ENCODE measurements around the gene TAOK3.
"Not testable (repeated sequence)": the region's sequence is repeated elsewhere in the genome, so short reads cannot be mapped to it uniquely, and the experiment has no call there.

TAOK3 gene

DNA sequence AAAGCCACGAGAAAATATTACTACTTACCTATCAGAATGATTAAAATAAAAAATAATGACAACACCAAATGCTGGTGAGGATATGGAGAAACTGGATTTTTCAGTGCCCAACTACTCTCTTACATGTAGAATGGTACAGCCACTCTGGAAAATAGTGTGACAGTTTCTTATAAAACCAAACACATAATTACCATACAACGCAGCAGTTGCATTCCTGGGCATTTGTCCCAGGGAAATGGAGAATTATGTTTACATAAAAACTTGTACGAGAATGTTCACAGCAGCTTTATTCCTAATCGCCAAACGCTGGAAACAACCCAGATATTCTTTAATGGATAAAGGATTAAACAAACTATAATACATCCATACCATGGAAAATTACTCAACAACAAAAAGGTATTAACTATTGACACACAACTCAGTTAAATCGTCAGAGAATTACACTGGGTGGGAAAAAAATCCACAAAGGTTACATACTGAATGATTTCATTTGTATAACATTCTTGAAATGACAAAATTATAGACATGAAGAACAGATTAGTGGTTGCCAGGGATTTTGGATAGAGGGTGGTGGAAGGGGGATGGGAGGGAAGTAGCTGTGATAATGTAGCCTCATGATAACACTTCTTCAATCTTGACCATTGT lies 35.4 kb downstream of the TAOK3 start:
- DNase-seq (ENCODE audit: low read depth), result no peak

DNA sequence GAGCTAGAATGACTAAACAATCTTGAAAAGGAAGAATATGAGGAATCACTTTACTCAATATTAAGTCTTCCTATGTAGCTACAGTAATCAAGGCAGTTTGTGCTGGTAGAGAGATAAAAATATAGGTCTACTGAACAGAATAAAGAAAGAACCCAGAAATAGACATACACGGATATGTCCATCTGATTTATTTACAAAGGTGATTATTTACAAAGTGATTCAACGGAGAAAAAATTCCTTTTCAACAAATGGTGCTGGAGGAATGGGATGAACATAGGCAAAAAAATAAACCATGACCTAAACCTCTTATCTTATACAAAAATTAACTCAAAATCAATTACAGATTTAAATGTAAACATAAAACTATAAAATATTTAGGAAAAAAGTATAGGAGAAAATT lies 36.6 kb downstream of the TAOK3 start:
- no peak for DNase-seq (ENCODE audit: low read depth)

DNA sequence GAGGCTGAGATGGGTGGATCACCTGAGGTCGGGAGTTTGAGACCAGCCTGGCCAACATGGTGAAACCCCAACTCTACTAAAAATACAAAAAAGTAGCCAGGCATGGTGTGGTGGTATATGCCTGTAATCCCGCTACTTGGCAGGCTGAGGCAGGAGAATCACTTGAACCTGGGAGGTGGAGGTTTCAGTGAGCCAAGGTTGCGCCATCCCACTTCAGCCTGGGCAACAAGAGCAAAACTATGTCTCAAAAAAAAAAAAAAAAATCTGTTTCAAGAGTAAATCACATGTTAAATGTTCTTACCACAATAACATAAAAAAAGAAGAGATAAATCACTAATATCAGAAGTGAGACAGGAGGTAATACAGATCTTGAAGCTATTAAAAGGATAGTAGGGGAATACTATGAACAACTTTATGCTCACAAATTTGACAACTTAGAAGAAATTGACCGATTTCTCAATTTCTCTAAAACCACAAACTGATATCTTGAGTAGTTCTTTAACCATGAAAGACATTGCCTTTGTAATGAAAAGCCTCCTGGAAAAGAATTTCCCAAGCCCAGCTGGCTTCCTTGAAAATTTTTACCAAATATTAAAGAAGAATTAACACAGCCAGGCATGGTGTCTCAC lies 37.7 kb downstream of the TAOK3 start:
- no peak for DNase-seq (ENCODE audit: low read depth)

DNA sequence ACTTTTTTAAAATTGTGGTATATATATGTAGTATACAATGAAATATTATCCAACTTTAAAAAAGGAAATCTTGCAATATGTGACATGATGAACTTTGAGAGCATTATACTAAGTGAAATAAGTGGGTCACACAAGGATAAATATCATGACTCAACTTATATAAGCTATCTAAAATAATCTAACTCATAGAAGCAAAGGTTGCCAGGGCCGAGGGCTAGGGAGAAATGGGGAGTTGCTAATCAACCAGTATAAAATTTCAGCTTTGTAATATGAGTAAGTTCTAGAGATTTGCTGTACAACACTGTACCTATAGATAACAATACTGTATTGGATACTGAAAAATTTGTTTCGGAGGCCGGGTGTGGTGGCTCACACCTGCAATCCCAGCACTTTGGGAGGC lies 38.5 kb downstream of the TAOK3 start:
- no peak for DNase-seq (ENCODE audit: low read depth)

DNA sequence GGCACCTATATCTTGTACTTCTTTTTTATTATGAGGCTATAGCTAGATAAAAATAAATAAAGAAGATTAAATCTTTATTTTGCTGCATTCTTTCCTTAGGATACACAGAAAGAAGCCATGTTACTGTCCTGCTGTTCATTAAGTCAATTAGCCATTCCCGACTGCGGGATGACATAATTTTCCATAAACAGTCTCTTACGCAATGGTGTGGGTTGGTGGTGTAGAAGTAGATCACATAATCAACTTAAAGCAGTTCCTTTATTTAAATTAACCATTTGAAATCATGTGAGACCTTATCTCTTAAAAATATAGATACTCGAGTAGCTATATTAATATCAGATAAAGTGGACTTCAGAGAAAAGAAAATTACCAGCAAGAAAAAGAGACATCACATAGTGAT lies 40.2 kb downstream of the TAOK3 start:
- no peak for DNase-seq (ENCODE audit: low read depth)

DNA sequence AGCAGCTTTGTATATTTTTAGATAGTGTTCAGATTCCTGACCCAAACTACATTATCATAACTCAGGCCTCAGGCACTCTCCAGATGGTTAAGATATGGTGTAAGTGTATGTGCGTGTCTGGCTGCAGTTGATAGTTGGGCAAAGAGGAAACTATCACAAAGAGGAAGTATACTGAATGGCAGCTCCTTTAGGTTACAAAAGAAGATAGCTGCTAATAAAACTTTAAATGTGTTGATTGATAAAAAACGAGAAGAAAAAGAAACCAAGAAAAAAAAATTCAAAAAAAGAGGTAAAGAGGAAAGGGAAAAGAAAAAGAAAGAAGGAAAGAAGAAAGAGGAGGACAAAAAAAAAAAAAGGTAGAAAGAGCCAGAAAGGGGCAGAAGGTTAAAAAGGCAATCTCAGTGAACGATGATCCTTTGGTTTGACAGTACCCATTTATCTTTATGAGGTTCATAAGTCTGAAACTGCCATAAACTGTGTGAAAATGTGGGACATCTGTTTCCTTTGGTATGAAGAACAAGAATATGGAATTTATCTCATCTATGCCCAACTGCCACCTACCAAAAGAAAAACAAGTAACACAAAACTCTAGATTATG lies 42.2 kb downstream of the TAOK3 start:
- DNase-seq (ENCODE audit: low read depth), result no peak

DNA sequence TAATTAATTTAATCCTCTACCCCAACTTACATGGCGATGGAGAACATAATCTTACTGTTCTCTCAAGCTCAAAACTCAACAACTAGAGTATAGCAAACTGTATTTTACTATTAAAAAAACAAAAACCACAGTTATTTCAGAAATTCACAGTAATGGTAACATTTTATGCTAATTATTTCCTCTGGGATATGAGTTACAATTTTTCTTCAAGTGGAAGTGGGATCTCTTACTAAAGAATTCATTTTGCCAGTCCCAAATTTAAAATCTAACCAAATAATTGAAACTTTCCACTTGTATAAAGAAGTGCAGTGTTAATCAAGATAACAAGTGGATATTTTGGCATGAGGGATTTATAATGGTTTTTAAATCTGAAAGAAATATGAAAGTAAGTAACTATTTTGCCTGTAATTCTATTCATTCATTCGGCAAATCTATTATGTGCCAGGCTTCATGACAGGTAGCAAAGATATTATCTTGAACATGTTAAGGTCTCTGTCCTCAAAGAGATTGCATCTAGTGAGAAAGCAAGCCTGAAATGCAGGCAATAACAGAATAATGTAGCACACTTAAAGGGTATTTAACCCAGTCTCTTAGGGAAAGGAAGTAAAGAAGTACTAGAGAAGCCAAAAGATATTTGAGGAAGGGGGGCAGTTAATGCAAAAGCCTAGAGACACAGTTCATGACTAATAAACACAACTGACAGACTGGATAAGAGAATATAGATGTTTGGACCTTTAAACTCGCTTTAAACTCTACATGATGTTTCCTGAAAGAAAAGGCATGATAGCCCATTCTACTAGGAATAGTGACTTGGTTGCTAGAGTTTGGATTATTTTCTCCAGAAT lies 44.0 kb downstream of the TAOK3 start:
- no peak for DNase-seq (ENCODE audit: low read depth)

DNA sequence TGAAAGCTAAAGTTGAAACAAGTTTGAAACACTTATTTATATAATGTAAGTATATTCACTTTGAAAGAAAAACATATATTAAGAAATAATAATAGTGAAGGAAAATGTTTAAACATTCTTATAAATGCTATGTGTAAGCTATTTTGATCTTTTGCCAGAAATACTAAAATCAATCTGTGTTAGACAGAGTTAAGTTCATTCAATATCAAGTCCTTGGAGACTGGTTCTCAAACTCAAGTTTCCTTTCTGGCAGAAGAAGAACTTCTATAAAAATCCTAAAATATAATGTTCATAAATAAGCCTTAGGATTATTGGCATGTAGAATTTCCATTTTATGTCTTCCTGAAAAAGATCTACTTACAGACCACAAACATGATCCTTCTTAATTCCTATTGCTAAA lies 45.3 kb downstream of the TAOK3 start:
- no peak for DNase-seq (ENCODE audit: low read depth)

DNA sequence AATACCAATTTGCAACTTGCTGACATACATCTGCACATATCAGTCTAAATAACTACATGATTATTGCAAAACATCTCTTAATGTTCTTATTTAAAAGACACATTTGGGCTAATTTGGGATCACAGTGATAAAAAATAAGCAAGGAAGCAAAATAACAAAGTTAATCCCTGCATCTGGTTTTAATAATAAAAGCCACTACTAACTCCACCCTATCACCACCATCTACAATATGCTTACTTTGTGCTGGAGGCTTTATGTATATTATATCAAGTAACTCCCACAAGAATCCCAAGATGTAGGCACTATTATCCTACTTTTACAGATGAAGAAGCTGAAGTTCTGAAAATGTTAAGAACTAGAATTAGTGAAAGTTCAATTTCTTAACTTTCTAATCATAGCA lies 45.7 kb downstream of the TAOK3 start:
- DNase-seq (ENCODE audit: low read depth), result no peak

DNA sequence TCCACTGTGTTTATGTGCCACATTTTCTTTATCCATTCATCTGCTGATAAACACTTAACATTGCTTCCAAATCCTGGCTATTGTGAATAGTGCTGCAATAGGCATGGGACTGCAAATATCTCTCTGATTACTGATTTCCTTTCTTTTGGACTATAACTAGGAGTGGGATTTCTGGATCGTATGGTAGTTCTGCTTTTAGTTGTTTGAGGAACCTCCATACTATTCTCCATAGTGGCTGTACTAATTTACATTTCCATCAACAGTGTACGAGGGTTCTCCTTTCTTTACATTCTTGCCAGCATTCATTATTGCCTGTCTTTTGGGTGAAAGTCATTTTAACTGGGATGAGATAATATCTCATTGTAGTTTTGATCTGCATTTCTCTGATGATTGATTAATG lies 47.6 kb downstream of the TAOK3 start:
- no peak for DNase-seq (ENCODE audit: low read depth)

DNA sequence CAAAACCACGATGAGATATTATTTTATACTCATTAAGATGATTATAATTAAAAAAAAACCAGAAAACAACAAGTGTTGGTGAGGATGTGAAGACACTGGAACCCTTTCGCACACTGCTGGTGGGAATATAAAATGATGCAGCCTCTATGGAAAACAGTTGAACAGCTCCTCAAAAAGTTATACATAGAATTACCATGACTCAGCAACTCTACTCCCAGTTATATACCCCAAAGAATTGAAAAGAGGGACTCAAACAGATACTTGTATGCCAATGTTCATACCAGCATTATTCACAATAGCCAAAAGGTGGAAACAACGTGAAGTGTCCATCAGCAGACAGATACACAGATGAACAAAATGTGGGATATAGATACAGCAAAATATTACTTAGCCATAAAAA lies 53.1 kb downstream of the TAOK3 start:
- DNase-seq (ENCODE audit: low read depth), result no peak

DNA sequence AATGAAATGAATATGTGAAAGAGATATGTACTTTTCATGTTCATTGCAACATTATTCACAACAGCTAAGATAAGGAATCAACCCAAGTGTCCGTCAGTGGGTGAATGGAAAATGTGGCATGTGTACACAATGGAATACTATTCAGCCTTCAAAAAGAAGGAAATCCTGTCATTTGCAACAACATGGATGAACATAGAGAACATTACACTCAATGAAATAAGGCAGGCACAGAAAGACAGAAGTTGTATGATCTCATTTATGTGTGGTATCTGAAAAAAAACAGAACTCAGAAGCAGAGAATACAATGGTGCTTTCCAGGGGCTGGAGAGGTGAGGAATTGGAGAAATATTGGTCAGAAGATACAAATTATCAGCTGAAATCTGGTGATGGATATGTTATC lies 54.0 kb downstream of the TAOK3 start:
- DNase-seq (ENCODE audit: low read depth), result no peak

DNA sequence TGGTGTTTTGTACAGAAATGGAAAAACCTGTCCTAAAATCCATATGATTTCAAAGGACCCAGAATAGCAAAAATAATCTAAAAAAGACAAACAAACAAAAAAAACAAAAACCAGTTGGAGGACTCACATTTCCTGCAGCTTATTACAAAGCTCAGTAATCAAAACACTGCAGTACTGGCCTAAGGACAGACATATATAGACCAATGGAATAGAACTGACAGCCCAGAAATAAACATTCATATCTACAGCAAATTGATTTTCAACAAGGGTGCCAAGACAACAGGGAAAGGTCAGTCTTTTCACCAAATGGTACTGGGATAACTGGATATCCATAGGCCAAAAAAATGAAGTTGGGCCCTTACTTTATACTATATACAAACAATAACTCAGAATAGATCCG lies 55.0 kb downstream of the TAOK3 start:
- no peak for DNase-seq (ENCODE audit: low read depth)

DNA sequence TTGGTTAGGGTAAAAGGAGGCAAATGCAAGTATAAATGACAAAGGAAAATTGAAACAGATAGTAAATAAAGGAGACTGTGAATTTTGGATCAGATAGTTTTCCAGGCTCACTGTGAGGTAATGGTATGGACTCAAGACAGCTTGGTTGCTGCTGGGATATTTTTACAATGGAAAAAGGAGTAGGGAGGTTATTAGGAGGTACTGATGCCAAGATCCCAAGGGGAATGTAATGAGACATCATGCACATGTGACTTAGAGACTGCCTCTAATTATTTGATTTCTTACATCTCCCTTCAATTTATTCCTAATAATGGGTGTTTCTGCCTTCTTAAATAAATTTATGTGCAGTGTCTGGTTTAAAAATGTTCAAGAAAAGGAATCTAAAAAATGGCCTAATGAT lies 56.9 kb downstream of the TAOK3 start:
- no peak for DNase-seq (ENCODE audit: low read depth)

DNA sequence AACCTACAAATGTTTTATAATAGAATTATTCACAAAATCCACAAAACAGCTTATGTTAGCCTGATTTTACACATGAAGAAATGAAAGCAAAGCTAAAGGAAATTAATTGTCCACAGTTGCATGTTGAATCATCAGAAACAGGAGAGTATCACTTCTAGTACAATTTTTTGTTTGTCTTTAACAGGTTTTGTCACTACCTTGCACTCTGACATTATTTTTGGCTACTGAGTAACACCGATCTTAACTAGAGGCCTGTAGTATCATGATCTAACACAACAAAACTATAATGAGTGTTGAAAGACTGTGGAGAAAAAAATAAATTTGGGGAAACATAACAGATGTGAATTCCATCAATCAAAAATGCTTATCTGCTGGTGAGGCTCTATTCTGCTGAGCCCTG lies 60.1 kb downstream of the TAOK3 start:
- no peak for DNase-seq (ENCODE audit: low read depth)

DNA sequence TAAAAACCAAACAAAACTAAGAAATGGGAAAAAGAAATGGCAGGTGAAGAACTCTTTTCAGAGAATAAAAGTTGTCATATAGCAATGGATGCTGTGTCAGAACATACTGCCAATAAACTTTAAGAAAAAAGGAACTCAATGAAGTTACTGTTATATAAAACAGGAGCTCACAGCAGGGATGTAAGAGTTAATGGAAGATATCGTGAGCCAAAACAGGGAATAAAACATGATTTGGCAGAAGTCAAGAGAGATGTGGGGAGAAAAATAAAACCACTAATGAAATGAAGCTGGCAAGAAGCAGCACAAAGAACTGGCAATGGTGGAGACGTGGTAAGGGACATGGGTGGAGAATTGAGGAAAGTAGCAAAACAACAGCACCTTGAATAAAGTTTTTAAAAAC lies 61.0 kb downstream of the TAOK3 start:
- DNase-seq (ENCODE audit: low read depth), result no peak

DNA sequence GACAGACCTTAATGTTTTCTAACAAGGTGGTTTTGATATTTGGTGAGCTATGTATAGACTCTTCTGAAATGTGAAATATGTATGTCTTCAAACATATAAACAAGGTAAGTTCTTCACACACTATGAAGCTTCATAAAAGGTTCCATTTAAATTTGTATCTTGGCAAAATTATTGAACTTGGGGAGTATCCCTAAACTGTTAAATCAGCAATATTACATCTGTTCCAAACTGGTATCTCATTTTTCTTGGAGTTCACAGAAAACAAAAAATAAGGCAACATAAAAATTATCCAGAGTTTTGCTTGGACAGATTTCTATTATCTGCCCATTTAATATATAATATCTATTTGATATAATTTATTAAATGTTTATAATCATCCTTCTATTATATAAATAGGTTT lies 62.4 kb downstream of the TAOK3 start:
- no peak for DNase-seq (ENCODE audit: low read depth)

DNA sequence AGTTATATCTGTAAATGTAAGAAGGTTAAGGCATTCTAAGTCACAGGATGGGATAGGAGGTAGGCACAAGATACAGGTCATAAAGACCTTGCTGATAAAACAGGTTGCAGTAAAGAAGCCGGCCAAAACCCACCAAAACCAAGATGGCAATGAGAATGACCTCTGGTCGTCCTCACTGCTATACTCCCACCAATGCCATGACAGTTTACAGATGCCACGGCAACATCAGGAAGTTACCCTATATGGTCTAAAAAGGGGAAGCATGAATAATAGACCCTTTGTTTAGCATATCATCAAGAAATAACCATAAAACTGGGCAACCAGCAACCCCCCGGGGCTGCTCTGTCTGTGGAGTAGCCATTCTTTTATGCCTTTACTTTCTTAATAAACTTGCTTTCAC lies 64.7 kb downstream of the TAOK3 start:
- DNase-seq (ENCODE audit: low read depth), result not testable (repeated sequence)

DNA sequence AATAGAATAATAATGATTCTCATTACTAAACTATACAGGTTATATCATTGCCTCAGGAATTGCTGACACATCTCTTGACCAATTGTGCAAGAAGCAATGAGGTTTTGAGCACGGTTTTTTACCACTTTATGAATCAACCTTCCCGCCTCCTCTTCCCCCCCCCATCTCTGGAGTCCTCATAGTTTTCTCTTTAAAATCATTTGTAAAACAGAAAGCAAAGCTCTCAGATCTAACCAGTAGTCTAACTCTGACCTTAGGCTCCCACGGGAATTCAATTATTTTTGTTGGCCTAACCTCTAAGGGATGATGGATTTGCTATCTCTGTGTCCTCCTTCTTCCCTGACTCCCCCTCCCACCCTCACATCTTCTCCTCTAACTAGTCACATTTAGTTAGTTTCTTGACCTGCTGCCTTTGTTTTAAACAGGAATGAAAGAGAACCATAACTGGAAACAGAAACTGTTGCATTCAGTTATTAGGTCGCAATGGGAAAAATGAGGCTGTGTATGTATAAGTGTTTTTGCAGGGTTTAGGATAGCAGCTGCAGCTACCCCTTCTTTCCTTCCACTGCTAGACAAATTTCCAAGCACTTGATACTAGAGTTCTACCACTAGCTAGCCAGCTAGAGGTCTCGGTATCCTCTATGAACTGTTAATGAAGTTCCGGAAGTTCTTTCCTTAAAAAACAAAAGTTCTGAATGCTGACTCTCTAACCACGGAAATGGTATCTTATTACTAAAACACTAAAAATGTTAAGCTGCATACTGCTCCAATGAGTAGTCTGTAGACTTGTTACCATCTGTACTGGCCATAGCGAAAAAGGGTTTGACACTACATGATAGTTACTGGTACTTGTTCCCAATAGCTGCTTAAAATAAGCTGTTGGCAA lies 65.4 kb downstream of the TAOK3 start:
- DNase-seq (ENCODE audit: low read depth), result peak; percentile 25

DNA sequence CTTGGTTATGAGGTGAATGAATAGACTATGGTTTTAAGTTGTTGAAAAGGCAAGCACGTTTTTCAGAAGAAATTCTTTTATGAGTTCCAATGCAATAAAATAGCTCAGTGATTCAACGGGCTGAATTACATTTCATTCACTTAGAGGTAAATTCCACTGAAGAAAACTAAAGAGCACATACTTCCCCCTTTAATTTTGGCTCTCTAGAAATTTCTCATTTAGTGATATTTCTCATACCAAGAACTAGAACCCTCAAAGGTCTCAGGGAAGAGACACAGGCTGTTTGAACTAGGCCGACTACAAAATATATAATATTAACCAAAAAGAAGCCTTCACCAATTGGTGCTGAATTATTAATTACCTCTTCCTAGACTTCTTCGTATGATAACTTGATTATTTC lies 68.6 kb downstream of the TAOK3 start:
- no peak for DNase-seq (ENCODE audit: low read depth)

DNA sequence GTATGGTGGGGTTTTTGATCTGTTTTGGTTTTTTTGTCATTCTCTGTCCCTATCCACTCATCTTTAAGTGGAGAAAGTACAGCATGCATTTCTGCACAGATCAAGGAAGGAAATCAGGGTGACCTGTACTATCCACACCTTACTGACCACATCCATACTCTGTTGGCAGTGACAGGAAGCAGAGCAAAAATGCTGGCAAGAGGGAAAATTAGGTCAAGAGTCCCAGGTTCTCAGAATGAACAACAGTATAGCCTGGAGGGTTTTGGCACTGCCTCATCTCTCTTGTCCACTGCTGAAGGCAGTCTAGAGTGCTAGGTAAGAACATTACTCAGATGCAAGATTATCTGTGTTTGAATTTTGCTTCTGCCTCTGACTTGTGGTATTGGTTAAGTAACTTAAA lies 70.7 kb downstream of the TAOK3 start:
- no peak for DNase-seq (ENCODE audit: low read depth)
